Transverse colon (tissue), 4 donors: ENCODE data around the gene ZC3H13. TPM values are rescaled to one million over a fixed set of nuclear protein-coding genes. Genes with fewer than 3 reads are reported as not detected.

Experiments used
- DNase-seq: peaks from one replicate; pipeline ENCODE4 v3.0.0-alpha.2; 2019
- H3K27ac ChIP-seq, 4 donors: fragments of 200-600 bp; sonication (generic); 2 replicates each; pipeline ENCODE4 v1.5.1; 2016 to 2018; ENCODE audit warnings: inconsistent platforms in 4 of 4
- H3K27me3 ChIP-seq: fragments of 200-600 bp; sonication (generic); 2 replicates; pipeline ENCODE4 v1.5.1; 2017; ENCODE audit warnings: inconsistent platforms
- H3K36me3 ChIP-seq, 4 donors: fragments of 200-600 bp; sonication (generic); 2 replicates each; pipeline ENCODE4 v1.5.1; 2017 to 2019; ENCODE audit warnings: inconsistent platforms in 4 of 4
- H3K4me1 ChIP-seq, 4 donors: fragments of 200-600 bp; sonication (generic); 2 replicates each; pipeline ENCODE4 v1.5.1; 2017 to 2020; ENCODE audit warnings: inconsistent platforms in 4 of 4
- H3K4me3 ChIP-seq, 4 donors: fragments of 200-600 bp; sonication (generic); 1 replicate in 1 of 4; 2 replicates in 3 of 4; pipeline versions ENCODE4 v1.5.1 to v1.6.1; 2017 to 2019; ENCODE audit warnings: inconsistent platforms in 4 of 4
- H3K9me3 ChIP-seq, 2 donors: fragments of 200-600 bp; sonication (generic); 2 replicates each; pipeline ENCODE4 v1.5.1; 2017 to 2019; ENCODE audit warnings: inconsistent platforms in 2 of 2
- EP300 ChIP-seq: sonication (generic); formaldehyde crosslinking; IDR thresholded peaks from one replicate; pipeline ENCODE4 v1.6.1; 2017; ENCODE audit warnings: antibody characterized with exemption, low read depth
- POLR2A ChIP-seq: fragments of 450-650 bp; IDR thresholded peaks from one replicate; pipeline ENCODE4 v1.6.1; 2016; ENCODE audit warnings: antibody characterized with exemption, mild to moderate bottlenecking, moderate library complexity
- POLR2AphosphoS5 ChIP-seq, 3 donors: sonication (generic); formaldehyde crosslinking; IDR thresholded peaks; one replicate each; pipeline ENCODE4 v1.6.1; 2016; ENCODE audit warnings: antibody characterized with exemption in 3 of 3
- WGBS, 2 donors: methylation state at CpG; one replicate each; pipeline ENCODE4 v1.1.5; 2018; ENCODE audit warnings: low coverage in 1 of 2; 5-methylcytosine and 5-hydroxymethylcytosine counted together
- in situ Hi-C, 4 donors: fragments of 200-750 bp; cut with MboI; loops; one replicate each; pipeline versions ENCODE4 v1.15.0 to v1.15.1; 2017; ENCODE audit warnings: low sequenced_read_pairs in 3 of 4, low pct_ligation_motif_present in 1 of 4, low pct_unique_long_range_greater_than_20kb in 1 of 4
- intact Hi-C: fragments of 100-400 bp; cut with DNase I; formaldehyde crosslinking; loops from one replicate; pipeline ENCODE4 v1.15.1; 2023; ENCODE audit warnings: low total_unique reads
- total RNA-seq, 4 donors: library from RNA; depleted of rRNA; stranded (reverse); fragments of >200 nt; gene quantifications; one replicate each; pipeline ENCODE4 v1.1.0, GENCODE V29; 2016
- TF ChIP-seq, protein P1 (sequence below), 5 experiments: fragments of 200-600 bp in 3 of 5; fragments of 450-650 bp in 2 of 5; sonication (generic) in 3 of 5; IDR thresholded peaks; 1 replicate in 2 of 5; 2 replicates in 3 of 5; pipeline ENCODE4 v1.5.1; 2016 to 2017; ENCODE audit warnings: antibody characterized with exemption in 5 of 5, inconsistent platforms in 3 of 5, mild to moderate bottlenecking in 2 of 5, moderate library complexity in 1 of 5

Gene ZC3H13
- total RNA-seq, 4 donors from 2014 or later: 14.2 to 67.5 (median 23.7) TPM

DNA sequence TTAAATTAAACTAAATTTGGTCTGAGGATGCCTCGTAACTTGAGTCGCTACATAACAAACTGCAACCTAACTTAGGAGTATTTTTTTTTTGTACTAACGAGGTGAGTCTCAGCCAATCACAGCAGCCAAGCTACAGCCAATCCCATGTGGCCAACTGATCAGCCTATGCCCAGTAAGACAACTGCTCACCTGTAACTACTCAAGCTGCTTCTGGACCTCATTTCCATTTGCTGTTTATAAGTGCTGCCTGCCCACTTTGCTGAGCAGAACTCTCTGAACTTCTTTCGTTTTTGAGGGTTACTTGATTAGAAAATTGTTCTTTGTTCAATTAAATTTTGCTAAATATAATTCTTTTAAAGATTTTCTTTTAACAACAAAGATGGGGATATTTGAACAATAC lies 48.5 kb upstream of the ZC3H13 start:
- intact Hi-C loops (no loop called here), in situ Hi-C loops (no loop called here)
- H3K27me3 ChIP-seq: no peaks in the 10 kb centered on the region
- H3K4me1 ChIP-seq: no peaks in the 10 kb centered on the region
- WGBS, 2 donors: 29 to 78% methylated on average over 1 to 4 of the region's 4 CpGs
- H3K27ac ChIP-seq: no peak overlapping the region
- no peak for DNase-seq
- H3K36me3 ChIP-seq: no peaks in the 10 kb centered on the region
- no peaks in the 10 kb centered on the region for H3K9me3 ChIP-seq
- TF ChIP-seq POLR2AphosphoS5 (IDR thresholded peaks at IDR 0.05): no peak
- TF ChIP-seq POLR2A: no peak
- no peak for TF ChIP-seq EP300
- TF ChIP-seq, protein P1, sequence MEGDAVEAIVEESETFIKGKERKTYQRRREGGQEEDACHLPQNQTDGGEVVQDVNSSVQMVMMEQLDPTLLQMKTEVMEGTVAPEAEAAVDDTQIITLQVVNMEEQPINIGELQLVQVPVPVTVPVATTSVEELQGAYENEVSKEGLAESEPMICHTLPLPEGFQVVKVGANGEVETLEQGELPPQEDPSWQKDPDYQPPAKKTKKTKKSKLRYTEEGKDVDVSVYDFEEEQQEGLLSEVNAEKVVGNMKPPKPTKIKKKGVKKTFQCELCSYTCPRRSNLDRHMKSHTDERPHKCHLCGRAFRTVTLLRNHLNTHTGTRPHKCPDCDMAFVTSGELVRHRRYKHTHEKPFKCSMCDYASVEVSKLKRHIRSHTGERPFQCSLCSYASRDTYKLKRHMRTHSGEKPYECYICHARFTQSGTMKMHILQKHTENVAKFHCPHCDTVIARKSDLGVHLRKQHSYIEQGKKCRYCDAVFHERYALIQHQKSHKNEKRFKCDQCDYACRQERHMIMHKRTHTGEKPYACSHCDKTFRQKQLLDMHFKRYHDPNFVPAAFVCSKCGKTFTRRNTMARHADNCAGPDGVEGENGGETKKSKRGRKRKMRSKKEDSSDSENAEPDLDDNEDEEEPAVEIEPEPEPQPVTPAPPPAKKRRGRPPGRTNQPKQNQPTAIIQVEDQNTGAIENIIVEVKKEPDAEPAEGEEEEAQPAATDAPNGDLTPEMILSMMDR (IDR thresholded peaks at IDR 0.05): no peak
- no peak overlapping the region for H3K4me3 ChIP-seq

DNA sequence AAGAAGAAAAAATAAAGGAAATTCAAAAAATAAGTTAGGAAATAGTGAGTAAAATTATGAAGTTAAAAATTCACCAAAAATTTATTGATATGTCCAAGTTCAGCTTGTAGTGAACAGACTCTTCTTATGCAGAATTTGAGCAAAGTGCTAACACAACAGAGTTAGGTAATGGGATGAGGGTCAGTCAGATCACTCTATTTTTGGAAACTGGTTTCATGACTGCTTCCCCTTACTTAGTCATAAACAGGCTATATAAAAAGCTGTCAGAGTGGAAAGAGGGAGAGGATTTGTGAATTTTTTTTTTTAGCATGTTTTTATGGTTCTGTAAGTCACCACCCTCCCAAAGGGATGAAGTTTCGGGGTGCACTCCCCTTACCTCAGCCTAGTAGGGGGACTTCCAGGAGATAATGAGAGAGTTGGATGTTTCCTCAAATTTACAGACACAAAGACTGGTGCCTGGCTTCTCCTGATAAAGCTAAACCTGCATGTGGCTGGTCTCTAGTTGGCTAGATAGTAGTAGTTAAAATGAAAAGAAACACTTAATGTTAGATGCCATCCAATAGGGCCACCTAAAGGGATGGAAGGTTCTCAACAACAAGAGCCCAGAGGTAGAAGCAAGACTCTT lies 47.8 kb upstream of the ZC3H13 start:
- TF ChIP-seq POLR2A: no peak
- TF ChIP-seq, protein P1 (IDR thresholded peaks at IDR 0.05): no peak
- TF ChIP-seq POLR2AphosphoS5 (IDR thresholded peaks at IDR 0.05): no peak
- TF ChIP-seq EP300: no peak
- no peak overlapping the region for H3K27ac ChIP-seq
- H3K9me3 ChIP-seq: no peaks in the 10 kb centered on the region
- H3K27me3 ChIP-seq: no peaks in the 10 kb centered on the region
- no peaks in the 10 kb centered on the region for H3K36me3 ChIP-seq
- in situ Hi-C loops (no loop called here), intact Hi-C loops (no loop called here)
- H3K4me1 ChIP-seq: no peaks in the 10 kb centered on the region
- WGBS, 2 donors: 83% methylated on average over 1 of the region's 1 CpG; no CpG with 5 or more reads in 1 of the 2 donors
- H3K4me3 ChIP-seq: no peak overlapping the region
- DNase-seq: no peak

DNA sequence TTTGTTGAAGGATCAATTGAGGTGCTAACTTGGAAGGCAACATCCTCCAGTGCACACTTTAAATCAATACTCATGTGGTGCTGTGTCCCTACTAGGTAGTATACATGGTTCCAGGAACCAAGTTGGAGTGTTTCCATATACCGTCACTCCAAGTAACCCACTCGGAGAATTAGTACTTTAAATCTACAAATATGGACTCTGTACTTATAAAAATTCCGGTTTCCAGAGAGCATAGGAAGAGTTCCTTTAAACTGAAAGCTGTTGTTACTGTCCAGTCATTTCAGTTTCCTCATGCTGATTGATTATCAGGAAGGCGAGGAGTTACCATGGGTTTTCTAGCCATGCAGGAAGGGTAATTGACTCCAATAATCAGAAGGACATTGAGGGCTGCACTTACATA lies 45.1 kb upstream of the ZC3H13 start:
- WGBS, 2 donors: 62 to 80% methylated on average over 3 to 4 of the region's 4 CpGs
- no peaks in the 10 kb centered on the region for H3K4me1 ChIP-seq
- intact Hi-C loops: no loop called here
- H3K27me3 ChIP-seq: no peaks in the 10 kb centered on the region
- H3K27ac ChIP-seq: no peak overlapping the region
- in situ Hi-C loops: no loop called here
- TF ChIP-seq POLR2A: no peak
- H3K4me3 ChIP-seq: no peak overlapping the region
- H3K9me3 ChIP-seq: no peaks in the 10 kb centered on the region
- DNase-seq: no peak
- no peaks in the 10 kb centered on the region for H3K36me3 ChIP-seq

DNA sequence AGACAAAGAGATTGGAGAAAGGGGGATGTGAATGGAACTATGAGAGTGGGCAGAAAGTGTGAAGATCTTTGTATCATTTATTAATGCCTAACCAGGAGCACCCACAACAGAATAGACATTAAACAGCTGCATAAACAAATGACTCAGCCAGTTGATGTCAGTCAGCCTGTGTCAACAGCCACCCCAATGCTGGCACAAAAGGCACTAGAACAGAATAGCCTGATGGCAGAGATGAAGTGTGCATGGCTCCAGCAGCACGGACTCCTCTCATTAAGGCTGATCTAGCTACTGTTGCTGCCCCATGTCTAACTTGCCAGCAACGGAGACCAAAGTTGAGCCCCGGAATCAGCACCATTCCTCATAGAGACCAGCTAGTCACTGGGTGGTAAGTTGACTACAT lies 44.5 kb upstream of the ZC3H13 start:
- 73% methylated on average over 3 of the region's 3 CpGs; no CpG with 5 or more reads in 1 of the 2 donors for WGBS, 2 donors
- H3K9me3 ChIP-seq: no peaks in the 10 kb centered on the region
- DNase-seq: no peak
- in situ Hi-C loops: no loop called here
- no peaks in the 10 kb centered on the region for H3K36me3 ChIP-seq
- H3K27me3 ChIP-seq: no peaks in the 10 kb centered on the region
- no peak overlapping the region for H3K27ac ChIP-seq
- no peaks in the 10 kb centered on the region for H3K4me1 ChIP-seq
- TF ChIP-seq POLR2A: no peak
- TF ChIP-seq, protein P1 (IDR thresholded peaks at IDR 0.05): no peak
- TF ChIP-seq POLR2AphosphoS5 (IDR thresholded peaks at IDR 0.05): no peak
- no peak for TF ChIP-seq EP300
- intact Hi-C loops: no loop called here
- no peak overlapping the region for H3K4me3 ChIP-seq

DNA sequence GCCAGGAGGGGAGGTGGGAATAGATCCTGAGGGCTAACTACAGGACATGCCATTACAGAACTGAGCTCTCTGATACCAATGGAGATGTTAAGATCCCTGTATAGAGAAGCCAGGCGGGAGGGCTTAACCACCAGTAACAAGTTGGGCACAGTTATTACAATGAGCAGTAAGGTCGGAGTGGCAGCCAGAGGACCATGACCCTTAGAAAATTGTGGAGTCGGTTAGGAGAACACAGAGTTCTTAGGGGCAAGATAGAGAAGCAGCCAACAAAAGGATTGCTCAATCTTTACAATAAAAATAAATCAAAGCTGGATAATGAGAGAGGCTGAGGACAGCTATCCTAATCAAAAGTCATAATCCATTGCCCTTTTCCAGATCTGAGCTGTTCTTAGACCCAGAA lies 41.9 kb upstream of the ZC3H13 start:
- TF ChIP-seq, protein P1 (IDR thresholded peaks at IDR 0.05): no peak
- TF ChIP-seq POLR2A (no peak), EP300 (no peak), POLR2AphosphoS5 (IDR thresholded peaks at IDR 0.05) (no peak)
- Histone ChIP-seq H3K27me3 (no peaks in the 10 kb centered on the region), H3K4me3 (no peak overlapping the region), H3K4me1 (no peaks in the 10 kb centered on the region), H3K9me3 (no peaks in the 10 kb centered on the region), H3K36me3 (no peaks in the 10 kb centered on the region), H3K27ac (no peak overlapping the region)
- intact Hi-C loops (no loop called here), in situ Hi-C loops (no loop called here)
- WGBS, 2 donors: 85% methylated on average over 3 of the region's 3 CpGs; no CpG with 5 or more reads in 1 of the 2 donors
- DNase-seq: no peak
